ENCODE results near the gene SIGLEC9.

GRCh38 chr19:51100601-51101000, 24.1 kb upstream of the SIGLEC9 start:
- TF ChIP-seq CTCF (IDR thresholded peaks at IDR 0.05) (no peak), POLR2A (IDR thresholded peaks at IDR 0.05) (no peak)
